ENCODE measurements around the gene OR51D1. TPM values are rescaled to one million over a fixed set of nuclear protein-coding genes. Genes with fewer than 3 reads are reported as not detected.

Gene OR51D1, protein sequence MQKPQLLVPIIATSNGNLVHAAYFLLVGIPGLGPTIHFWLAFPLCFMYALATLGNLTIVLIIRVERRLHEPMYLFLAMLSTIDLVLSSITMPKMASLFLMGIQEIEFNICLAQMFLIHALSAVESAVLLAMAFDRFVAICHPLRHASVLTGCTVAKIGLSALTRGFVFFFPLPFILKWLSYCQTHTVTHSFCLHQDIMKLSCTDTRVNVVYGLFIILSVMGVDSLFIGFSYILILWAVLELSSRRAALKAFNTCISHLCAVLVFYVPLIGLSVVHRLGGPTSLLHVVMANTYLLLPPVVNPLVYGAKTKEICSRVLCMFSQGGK
- total RNA-seq, result not detected
- polyA plus RNA-seq, result not detected
- long read RNA-seq, donor 1, result 0 reads
- long read RNA-seq, donor 2, result 0 reads
- long read RNA-seq, donor 3, result 0 reads
- long read RNA-seq, donor 4, result 0 reads

DNA sequence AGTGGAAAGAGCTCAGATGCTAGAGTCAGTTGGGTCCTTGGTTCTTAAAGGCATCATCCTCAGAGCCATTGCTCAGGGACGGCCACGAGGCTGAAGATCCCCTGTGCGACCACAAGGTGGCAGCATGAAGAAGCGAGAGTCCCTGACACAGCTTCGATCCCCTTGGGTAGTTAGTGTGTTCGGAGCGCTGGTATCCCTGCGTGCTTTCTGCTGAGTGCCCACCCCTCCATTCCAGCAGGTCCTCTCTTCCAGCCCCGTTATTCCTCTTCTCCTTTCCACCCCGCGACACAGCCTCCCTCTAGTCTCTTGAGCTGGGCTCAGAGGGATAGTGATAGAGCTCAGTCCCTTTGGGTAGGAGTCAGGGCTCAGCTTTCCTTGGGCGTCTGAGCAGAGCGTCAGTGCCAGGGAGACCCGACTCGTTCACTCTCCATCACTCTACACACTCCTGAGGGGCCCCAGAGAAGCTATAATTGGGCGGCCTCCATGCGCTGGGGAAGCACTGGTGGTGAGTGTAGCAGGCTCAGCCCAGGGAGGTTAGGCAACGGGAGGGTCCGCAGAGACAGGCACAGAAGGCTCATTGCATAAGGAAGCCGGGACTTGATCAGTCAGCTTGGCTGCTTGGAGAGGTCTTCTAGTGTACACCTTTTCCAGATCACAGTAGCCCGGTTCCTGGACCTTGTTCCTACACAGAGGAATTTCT lies at the start of gene OR51D1:
OR51D1 (plus strand) TSS at position 516 of the 700 bp plus-strand sequence. CDS start 2,314 bp downstream, outside the sequence.
- DNase-seq (peak; percentile 68 to 83 (median 82)), ATAC-seq (peak; percentile 94)
- WGBS, result 31% methylated on average over 21 of the region's 21 CpGs
- Histone ChIP-seq H3K27me3 (ENCODE audit: control insufficient read depth, insufficient read depth) (no peaks in the 10 kb centered on the region), H3K4me1 (ENCODE audit: control insufficient read depth, insufficient read depth, low read length) (no peaks in the 10 kb centered on the region), H3K27ac (ENCODE audit: low read length) (no peak within 1 kb of the TSS), H3K4me3 (ENCODE audit: low read length) (peak within 1 kb of the TSS; percentile 1), H3K9me3 (ENCODE audit: control insufficient read depth, low read length) (no peaks in the 10 kb centered on the region)
- intact Hi-C loops (cut with DNase I), result loop anchor here in 3 of 4 donors (2.0 to 5.0 kb wide), 4 partner anchors 190 to 370 kb away; no protein-coding TSS in a partner anchor

DNA sequence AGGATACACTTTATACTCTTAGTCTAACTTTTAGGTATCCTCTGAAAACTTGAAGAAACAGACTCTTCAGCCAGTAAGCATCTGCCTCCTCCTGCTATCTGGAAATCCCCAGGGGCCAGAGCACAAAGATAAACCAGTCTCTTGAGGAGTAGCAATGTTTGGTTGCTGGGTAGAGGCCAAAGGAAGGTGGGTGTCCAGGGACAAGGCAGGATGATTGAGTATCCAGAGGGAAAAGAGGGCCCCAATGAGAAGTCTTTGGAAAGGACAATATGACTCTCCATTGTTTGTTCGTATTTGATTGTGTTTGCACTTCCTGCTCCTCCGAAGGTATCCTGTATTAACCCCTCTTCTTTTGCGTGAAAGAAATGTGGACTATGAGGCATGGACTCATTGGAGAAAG lies 48.3 kb upstream of the OR51D1 start:
- ATAC-seq (no peak), DNase-seq (no peak)
- WGBS, result 62% methylated on average over 3 of the region's 3 CpGs
- intact Hi-C loops (cut with DNase I), result no loop called here
- Histone ChIP-seq H3K27me3 (ENCODE audit: control insufficient read depth, insufficient read depth) (no peaks in the 10 kb centered on the region), H3K9me3 (ENCODE audit: control insufficient read depth, low read length) (no peaks in the 10 kb centered on the region), H3K27ac (ENCODE audit: low read length) (no peak overlapping the region), H3K4me1 (ENCODE audit: control insufficient read depth, insufficient read depth, low read length) (no peaks in the 10 kb centered on the region), H3K4me3 (ENCODE audit: low read length) (no peak overlapping the region)

DNA sequence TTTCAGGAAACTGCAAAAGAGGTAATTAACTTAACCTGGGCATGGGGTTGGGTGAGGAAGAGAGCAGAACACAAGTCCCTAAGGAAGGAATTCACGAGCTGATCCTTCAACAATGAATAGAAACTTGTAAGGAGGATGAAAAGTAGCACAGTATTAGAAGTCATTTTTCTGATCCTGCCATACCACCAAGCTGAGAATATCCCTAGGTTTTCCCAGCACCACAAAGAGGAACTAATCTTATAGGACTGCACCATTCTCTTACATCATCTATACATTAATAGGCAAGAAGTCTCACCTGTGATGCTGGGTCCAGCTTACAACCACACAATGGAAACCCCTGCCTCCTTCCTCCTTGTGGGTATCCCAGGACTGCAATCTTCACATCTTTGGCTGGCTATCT lies 43.5 kb upstream of the OR51D1 start, which contains the start of gene OR52I1:
OR52I1 (plus strand) TSS at position 301 of the 400 bp plus-strand sequence; CDS start at position 301, 0 bp downstream.
- 75% methylated on average over 1 of the region's 1 CpG for WGBS
- Histone ChIP-seq H3K27ac (ENCODE audit: low read length) (no peak within 1 kb of the TSS), H3K4me3 (ENCODE audit: low read length) (no peak within 1 kb of the TSS), H3K4me1 (ENCODE audit: control insufficient read depth, insufficient read depth, low read length) (no peaks in the 10 kb centered on the region), H3K27me3 (ENCODE audit: control insufficient read depth, insufficient read depth) (no peaks in the 10 kb centered on the region), H3K9me3 (ENCODE audit: control insufficient read depth, low read length) (no peaks in the 10 kb centered on the region)
- intact Hi-C loops (cut with DNase I), result no loop called here
- ATAC-seq (no peak), DNase-seq (no peak)

DNA sequence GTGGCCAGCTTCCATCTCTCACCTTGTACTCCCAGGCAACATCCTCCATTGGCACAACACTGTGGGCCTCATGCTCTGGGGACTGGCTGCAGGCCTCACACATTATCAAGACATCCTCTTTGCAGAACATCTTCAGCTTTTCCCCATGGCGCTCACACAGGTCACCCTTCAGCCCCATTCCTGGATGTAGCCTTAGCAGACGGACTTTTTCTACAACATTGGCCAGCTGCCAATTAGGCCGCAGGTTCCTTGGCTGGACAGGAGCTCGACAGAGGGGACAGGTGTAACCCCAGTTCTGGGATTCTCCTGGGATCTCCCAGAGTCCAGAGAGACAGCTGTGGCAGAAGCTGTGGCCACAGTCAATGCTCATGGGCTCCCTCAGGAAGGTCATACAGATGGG lies 32.2 kb upstream of the OR51D1 start:
- DNase-seq (peak in 1 of 3 donors; percentile 33), ATAC-seq (no peak)
- intact Hi-C loops (cut with DNase I), result no loop called here
- WGBS, result 92% methylated on average over 4 of the region's 4 CpGs
- Histone ChIP-seq H3K27ac (ENCODE audit: low read length) (no peak overlapping the region), H3K9me3 (ENCODE audit: control insufficient read depth, low read length) (no peaks in the 10 kb centered on the region), H3K27me3 (ENCODE audit: control insufficient read depth, insufficient read depth) (no peaks in the 10 kb centered on the region), H3K4me1 (ENCODE audit: control insufficient read depth, insufficient read depth, low read length) (peaks cover 2% of the 10 kb centered on the region), H3K4me3 (ENCODE audit: low read length) (no peak overlapping the region)

DNA sequence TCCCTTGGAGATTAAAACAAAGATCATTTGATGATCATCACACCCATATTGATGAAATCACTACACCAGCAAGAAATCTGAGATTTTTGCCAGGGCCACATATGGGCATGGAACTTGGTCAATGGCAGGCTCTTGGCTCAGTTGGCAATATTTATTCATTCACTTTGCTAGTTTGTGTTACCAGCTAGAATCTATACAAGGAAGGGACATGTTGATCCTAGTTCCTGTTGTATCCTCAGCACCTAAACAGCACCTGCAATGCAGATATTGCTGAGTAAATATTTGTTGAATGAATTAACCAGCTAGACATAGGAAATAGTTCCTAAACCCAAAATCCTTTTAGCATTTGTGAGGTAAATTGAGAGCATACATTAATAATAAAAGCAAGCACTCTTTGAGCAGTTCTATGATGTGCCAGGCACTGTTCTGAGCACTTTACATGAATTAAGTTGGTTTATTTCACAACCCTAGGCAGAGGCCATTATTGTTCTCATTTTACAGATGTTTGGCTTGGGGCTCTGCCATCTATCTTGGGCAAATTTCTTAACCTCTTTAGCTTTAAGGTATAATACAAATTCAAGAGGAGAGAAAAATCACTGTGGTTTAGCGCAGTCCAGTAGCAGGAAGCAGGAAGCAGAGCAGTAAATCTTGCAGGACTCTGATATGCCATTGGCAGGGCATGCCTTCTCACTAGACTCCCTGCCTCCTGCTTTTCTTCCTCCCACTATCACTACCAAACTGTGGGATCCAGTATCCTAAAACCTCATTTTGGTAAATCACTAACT lies 30.9 kb upstream of the OR51D1 start:
- H3K4me1 ChIP-seq (ENCODE audit: control insufficient read depth, insufficient read depth, low read length), result peaks cover 2% of the 10 kb centered on the region
- no peaks in the 10 kb centered on the region for H3K27me3 ChIP-seq (ENCODE audit: control insufficient read depth, insufficient read depth)
- H3K9me3 ChIP-seq (ENCODE audit: control insufficient read depth, low read length), result no peaks in the 10 kb centered on the region
- WGBS, result 72% methylated on average over 1 of the region's 1 CpG
- DNase-seq, result no peak
- no peak for ATAC-seq
- intact Hi-C loops (cut with DNase I), result no loop called here
- peak overlapping the region; percentile 85 for H3K4me3 ChIP-seq (ENCODE audit: low read length)
- H3K27ac ChIP-seq (ENCODE audit: low read length), result no peak overlapping the region

DNA sequence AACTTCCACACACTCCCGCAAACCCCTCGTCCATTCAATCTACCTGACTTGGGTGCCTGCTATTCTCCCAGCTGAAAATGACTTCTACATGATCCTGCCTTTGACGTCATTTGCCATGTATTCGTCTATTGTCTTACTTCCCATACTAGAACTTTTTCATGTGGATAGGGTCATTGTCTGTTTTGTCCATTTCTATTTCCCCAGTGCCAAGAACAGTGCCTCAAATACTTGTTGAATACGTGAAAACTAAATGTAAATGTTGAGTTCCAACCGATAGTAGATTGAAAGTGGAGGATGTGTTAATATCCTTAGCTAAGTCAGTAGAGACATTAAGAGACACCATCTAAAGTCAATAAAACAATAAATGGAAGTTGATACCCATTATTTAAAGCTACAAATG lies 30.2 kb upstream of the OR51D1 start:
- Histone ChIP-seq H3K27ac (ENCODE audit: low read length) (no peak overlapping the region), H3K4me3 (ENCODE audit: low read length) (peak overlapping the region; percentile 85), H3K27me3 (ENCODE audit: control insufficient read depth, insufficient read depth) (no peaks in the 10 kb centered on the region), H3K9me3 (ENCODE audit: control insufficient read depth, low read length) (no peaks in the 10 kb centered on the region), H3K4me1 (ENCODE audit: control insufficient read depth, insufficient read depth, low read length) (peaks cover 2% of the 10 kb centered on the region)
- WGBS, result 34% methylated on average over 6 of the region's 6 CpGs
- DNase-seq (no peak), ATAC-seq (no peak)
- intact Hi-C loops (cut with DNase I), result no loop called here

DNA sequence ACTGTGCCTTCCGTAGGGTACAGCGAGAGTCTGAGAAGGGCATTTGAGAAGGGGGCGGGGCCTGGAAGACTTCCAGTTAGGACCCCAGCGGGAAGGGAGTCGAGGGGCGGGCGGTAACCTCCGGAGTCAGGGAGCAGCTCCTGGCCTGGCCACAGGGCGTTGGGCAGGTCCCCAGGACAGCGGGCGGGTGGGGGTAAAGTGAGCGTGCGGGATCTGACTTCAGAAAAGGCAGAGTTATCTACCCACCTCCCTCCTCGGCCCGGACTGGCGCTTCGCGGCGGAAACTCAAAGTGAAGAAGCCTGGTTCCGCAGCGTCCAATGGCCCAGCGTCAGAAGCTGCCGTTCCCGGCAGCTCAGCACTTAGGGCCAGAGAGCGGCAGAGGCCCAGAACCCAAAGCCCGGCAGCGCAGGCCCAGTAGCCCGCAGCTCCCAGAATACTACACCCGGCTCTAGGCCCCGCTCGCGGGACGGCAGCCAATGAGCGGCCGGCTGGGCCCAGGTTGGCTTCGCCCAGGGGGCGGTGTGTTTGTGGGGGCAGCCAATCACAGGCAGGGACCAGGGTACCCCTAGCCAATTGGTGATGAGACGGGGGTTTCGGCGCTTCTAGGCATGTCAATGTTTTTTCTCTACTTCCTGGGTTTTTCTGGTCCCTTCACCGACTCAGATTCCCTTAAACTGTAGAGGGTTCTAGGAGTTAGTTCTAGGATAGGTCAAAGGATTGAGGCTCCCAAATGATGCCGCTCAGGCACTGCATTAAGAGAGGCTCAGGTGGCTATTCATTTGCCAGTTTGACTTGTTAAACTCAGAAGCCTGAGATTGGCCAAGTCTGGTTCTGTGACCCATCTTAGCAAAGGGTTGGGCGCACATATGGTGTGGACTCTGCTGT lies 29.3 kb upstream of the OR51D1 start, which contains the start of gene TRIM68:
TRIM68 (minus strand) TSS at position 451 of the 886 bp plus-strand sequence. CDS start 2,727 bp downstream, outside the sequence.
- intact Hi-C loops (cut with DNase I), result no loop called here
- ATAC-seq (peak; percentile 100), DNase-seq (peak; percentile 98 to 99 (median 99))
- H3K27ac ChIP-seq (ENCODE audit: low read length), result peak within 1 kb of the TSS; percentile 95
- no peaks in the 10 kb centered on the region for H3K9me3 ChIP-seq (ENCODE audit: control insufficient read depth, low read length)
- no peaks in the 10 kb centered on the region for H3K27me3 ChIP-seq (ENCODE audit: control insufficient read depth, insufficient read depth)
- peak within 1 kb of the TSS; percentile 85 for H3K4me3 ChIP-seq (ENCODE audit: low read length)
- peaks cover 2% of the 10 kb centered on the region for H3K4me1 ChIP-seq (ENCODE audit: control insufficient read depth, insufficient read depth, low read length)
- 4% methylated on average over 43 of the region's 43 CpGs for WGBS

DNA sequence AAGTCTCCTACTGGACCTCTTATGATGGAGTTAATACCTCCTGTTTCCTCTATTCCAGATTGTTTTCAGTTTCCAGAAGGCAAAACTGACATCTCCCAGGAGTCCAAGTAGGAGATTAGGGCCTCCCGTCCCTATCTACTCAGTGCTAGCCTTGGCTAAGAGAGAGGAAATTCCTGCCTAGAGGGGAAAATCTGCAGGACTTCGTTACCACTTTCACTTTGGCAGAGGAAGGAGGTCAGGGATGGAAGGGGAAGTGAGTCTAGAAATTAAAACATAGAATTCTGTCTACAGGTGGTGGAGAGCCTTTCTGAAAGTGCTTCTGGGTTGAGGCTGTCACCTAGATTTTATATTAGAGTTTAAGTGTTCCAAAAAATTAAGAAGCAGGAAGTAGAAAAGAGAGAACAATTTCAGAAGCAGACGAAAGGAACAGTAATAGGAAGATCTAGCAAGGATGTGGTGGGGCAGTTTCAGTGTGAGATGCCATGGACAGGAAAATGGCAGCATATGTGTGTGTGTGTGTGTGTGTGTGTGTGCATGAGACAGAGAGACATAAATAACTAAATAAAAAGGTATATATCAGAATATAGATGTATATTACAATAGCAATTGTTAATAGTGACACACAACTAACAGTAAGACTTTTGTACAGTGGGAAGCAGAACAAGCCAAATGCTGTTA lies 26.9 kb upstream of the OR51D1 start:
- Histone ChIP-seq H3K27ac (ENCODE audit: low read length) (peak overlapping the region; percentile 9), H3K4me3 (ENCODE audit: low read length) (peak overlapping the region; percentile 1), H3K4me1 (ENCODE audit: control insufficient read depth, insufficient read depth, low read length) (peaks cover 2% of the 10 kb centered on the region), H3K27me3 (ENCODE audit: control insufficient read depth, insufficient read depth) (no peaks in the 10 kb centered on the region), H3K9me3 (ENCODE audit: control insufficient read depth, low read length) (no peaks in the 10 kb centered on the region)
- no peak for DNase-seq
- ATAC-seq, result peak; percentile 18 to 43
- intact Hi-C loops (cut with DNase I), result no loop called here
- 6% methylated on average over 3 of the region's 3 CpGs for WGBS

DNA sequence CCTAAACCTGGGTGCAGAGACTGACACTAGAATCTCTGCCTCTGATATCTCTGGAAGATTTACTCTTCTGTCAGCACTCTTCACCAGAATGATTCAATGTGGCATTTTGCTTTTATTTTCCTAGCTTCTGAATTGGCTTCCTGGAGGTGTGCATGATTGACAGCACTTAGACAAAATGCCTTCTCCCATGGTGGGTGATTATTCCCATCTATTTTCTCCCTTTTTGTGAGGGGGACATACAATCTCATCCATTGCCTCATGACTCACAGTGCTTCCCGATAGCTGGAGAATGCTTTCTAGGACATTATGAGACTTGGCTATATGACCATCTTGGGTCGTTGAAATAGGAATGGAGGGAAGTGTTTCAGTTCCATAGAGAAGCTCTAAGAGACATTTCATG lies 25.3 kb upstream of the OR51D1 start:
- Histone ChIP-seq H3K27me3 (ENCODE audit: control insufficient read depth, insufficient read depth) (no peaks in the 10 kb centered on the region), H3K4me3 (ENCODE audit: low read length) (no peak overlapping the region), H3K9me3 (ENCODE audit: control insufficient read depth, low read length) (no peaks in the 10 kb centered on the region), H3K4me1 (ENCODE audit: control insufficient read depth, insufficient read depth, low read length) (peaks cover under 1% of the 10 kb centered on the region), H3K27ac (ENCODE audit: low read length) (no peak overlapping the region)
- no peak for ATAC-seq
- intact Hi-C loops (cut with DNase I), result no loop called here
- 89% methylated on average over 2 of the region's 2 CpGs for WGBS
- DNase-seq, result no peak

Measured in right cardiac atrium (tissue), 5 donors.